Measurements from ENCODE around the gene HMGN3. TPM values are rescaled to one million over a fixed set of nuclear protein-coding genes. Genes with fewer than 3 reads are reported as not detected.

Gene HMGN3
- total RNA-seq, result 10 to 100 TPM; 45.6 to 49.4 TPM

GRCh38 chr6:79234150-79235022 lies at the start of gene HMGN3:
TSS of gene HMGN3 (minus strand) at chr6:79234682.
- Mint-ChIP-seq H3K36me3 (ENCODE audit: low read depth) (no peaks in the 10 kb centered on the region), H3K27ac (peak within 1 kb of the TSS; percentile 86), H3K27me3 (no peaks in the 10 kb centered on the region), H3K4me1 (ENCODE audit: low read depth) (peaks cover 17% of the 10 kb centered on the region), H3K4me3 (peak within 1 kb of the TSS; percentile 92), H3K9me3 (no peaks in the 10 kb centered on the region)
- intact Hi-C loops (cut with micrococcal nuclease), result loop anchor here (1.0 kb wide), 1 partner anchor 156 kb away; the partner anchor contains the start of gene PHIP
- no peak for TF ChIP-seq CTCF (IDR thresholded peaks at IDR 0.05)
- DNase-seq (peak; percentile 97), ATAC-seq (peak; percentile 96)
- ChIA-PET CTCF (interaction anchor here (0.6 kb wide), 2 partner anchors 14 to 97 kb away, joined by 3 read pairs; no protein-coding TSS in a partner anchor), POLR2A (no interaction called here)

DNA sequence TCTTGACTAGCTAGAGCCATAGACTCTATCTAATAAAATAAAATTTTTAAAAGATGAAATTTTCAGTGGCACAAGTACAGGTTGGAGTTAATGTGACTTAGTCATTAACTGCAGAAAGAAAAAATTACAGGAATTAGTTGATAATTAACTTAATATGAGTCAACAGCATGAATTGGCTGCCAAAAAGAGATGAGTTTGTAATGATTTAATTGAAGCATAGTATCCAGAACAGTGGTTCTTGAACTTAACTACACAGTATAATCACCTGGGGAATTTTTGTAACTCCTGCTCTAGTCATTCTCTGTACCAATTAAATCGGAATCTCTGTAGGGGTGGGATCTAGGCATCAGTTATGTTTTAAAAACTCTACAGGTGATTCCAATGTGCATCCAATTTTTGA lies 46.3 kb upstream of the HMGN3 start:
- POLR2A ChIA-PET, result no interaction called here
- peaks cover 18% of the 10 kb centered on the region for H3K27me3 Mint-ChIP-seq
- H3K4me1 Mint-ChIP-seq (ENCODE audit: low read depth), result no peaks in the 10 kb centered on the region
- H3K4me3 Mint-ChIP-seq, result no peak overlapping the region
- no peak for TF ChIP-seq CTCF (IDR thresholded peaks at IDR 0.05)
- H3K27ac Mint-ChIP-seq, result no peak overlapping the region
- CTCF ChIA-PET, result no interaction called here
- intact Hi-C loops (cut with micrococcal nuclease), result no loop called here
- DNase-seq (no peak), ATAC-seq (no peak)
- H3K9me3 Mint-ChIP-seq, result peaks cover 11% of the 10 kb centered on the region
- no peaks in the 10 kb centered on the region for H3K36me3 Mint-ChIP-seq (ENCODE audit: low read depth)

- Mint-ChIP-seq H3K4me1 (ENCODE audit: low read depth) (no peaks in the 10 kb centered on the region), H3K36me3 (ENCODE audit: low read depth) (no peaks in the 10 kb centered on the region), H3K4me3 (no peak overlapping the region), H3K27me3 (peaks cover 14% of the 10 kb centered on the region), H3K9me3 (peaks cover 11% of the 10 kb centered on the region), H3K27ac (no peak overlapping the region)
- ChIA-PET POLR2A (no interaction called here), CTCF (no interaction called here)
- ATAC-seq (no peak), DNase-seq (no peak)
- no peak for TF ChIP-seq CTCF (IDR thresholded peaks at IDR 0.05)
- intact Hi-C loops (cut with micrococcal nuclease), result no loop called here
These were observed 42.6 kb upstream of the HMGN3 start for GRCh38 chr6:79277109-79277508.

GRCh38 chr6:79269877-79270276 lies 35.4 kb upstream of the HMGN3 start:
- Mint-ChIP-seq H3K4me3 (no peak overlapping the region), H3K9me3 (no peaks in the 10 kb centered on the region), H3K4me1 (ENCODE audit: low read depth) (no peaks in the 10 kb centered on the region), H3K36me3 (ENCODE audit: low read depth) (no peaks in the 10 kb centered on the region), H3K27me3 (peaks cover 7% of the 10 kb centered on the region), H3K27ac (no peak overlapping the region)
- POLR2A ChIA-PET, result no interaction called here
- ATAC-seq, result no peak
- no peak for DNase-seq
- CTCF ChIA-PET, result no interaction called here
- TF ChIP-seq CTCF (IDR thresholded peaks at IDR 0.05), result no peak
- intact Hi-C loops (cut with micrococcal nuclease), result no loop called here

DNA sequence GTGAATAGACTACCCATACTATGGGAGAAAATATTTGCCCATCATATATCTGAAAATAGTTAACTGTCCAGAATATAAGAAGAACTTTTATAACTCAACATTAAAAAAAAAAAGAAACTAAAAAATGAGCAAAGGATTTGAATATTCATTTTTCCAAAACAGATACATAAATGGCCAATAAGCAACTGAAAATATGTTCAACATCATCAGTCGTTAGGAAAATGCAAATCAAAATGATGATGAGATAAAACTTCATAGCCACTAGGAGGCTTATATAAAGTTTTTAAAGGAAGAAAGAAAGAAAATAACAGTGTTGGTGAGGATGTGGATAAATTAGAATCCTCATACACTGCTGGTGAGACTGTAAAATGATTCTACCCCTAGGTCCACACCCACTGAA lies 32.6 kb upstream of the HMGN3 start:
- Mint-ChIP-seq H3K27me3 (peaks cover 17% of the 10 kb centered on the region), H3K27ac (no peak overlapping the region), H3K4me1 (ENCODE audit: low read depth) (no peaks in the 10 kb centered on the region), H3K9me3 (no peaks in the 10 kb centered on the region), H3K4me3 (no peak overlapping the region), H3K36me3 (ENCODE audit: low read depth) (no peaks in the 10 kb centered on the region)
- ChIA-PET CTCF (no interaction called here), POLR2A (no interaction called here)
- intact Hi-C loops (cut with micrococcal nuclease), result no loop called here
- DNase-seq (no peak), ATAC-seq (no peak)
- TF ChIP-seq CTCF (IDR thresholded peaks at IDR 0.05), result no peak
